Ishikawa (cell line): ENCODE measurements around the gene KLHDC8B.

ENCODE experiments used
- CEBPB ChIP-seq: IDR thresholded peaks from 2 replicates; pipeline ENCODE4 v1.6.1; 2012
- EGR1 ChIP-seq: IDR thresholded peaks from 2 replicates; pipeline ENCODE4 v1.6.1; 2012
- EP300 ChIP-seq: IDR thresholded peaks from 2 replicates; pipeline ENCODE4 v1.6.1; 2012; ENCODE audit warnings: borderline replicate concordance
- FOXM1 ChIP-seq: IDR thresholded peaks from 2 replicates; pipeline ENCODE4 v1.6.1; 2012; ENCODE audit warnings: low read depth, borderline replicate concordance
- MAX ChIP-seq: IDR thresholded peaks from 2 replicates; pipeline ENCODE4 v1.6.1; 2012
- NFIC ChIP-seq: IDR thresholded peaks from 2 replicates; pipeline ENCODE4 v1.6.1; 2012
- RAD21 ChIP-seq: IDR thresholded peaks from 2 replicates; pipeline ENCODE4 v1.6.1; 2012; ENCODE audit warnings: low read depth
- REST ChIP-seq: IDR thresholded peaks from 2 replicates; pipeline ENCODE4 v1.6.1; 2012; ENCODE audit warnings: low read depth, mild to moderate bottlenecking
- TAF1 ChIP-seq: IDR thresholded peaks from 2 replicates; pipeline ENCODE4 v1.6.1; 2012; ENCODE audit warnings: low read depth, mild to moderate bottlenecking
- TCF12 ChIP-seq: IDR thresholded peaks from 2 replicates; pipeline ENCODE4 v1.6.1; 2012; ENCODE audit warnings: low read depth
- TEAD4 ChIP-seq: IDR thresholded peaks from 2 replicates; pipeline ENCODE4 v1.6.1; 2012
- USF1 ChIP-seq: IDR thresholded peaks from 2 replicates; pipeline ENCODE4 v1.6.1; 2012
- YY1 ChIP-seq: IDR thresholded peaks from 2 replicates; pipeline ENCODE4 v1.6.1; 2012; ENCODE audit warnings: low read depth
- ZBTB7A ChIP-seq: IDR thresholded peaks from 2 replicates; pipeline ENCODE4 v1.6.1; 2012; ENCODE audit warnings: low read depth

GRCh38 chr3:49171775-49172500 is 540 bp downstream of the KLHDC8B start:
- no peak for TF ChIP-seq TAF1
- no peak for TF ChIP-seq CEBPB
- no peak for TF ChIP-seq FOXM1
- no peak for TF ChIP-seq EP300
- TF ChIP-seq RAD21 = no peak
- no peak for TF ChIP-seq YY1
- no peak for TF ChIP-seq EGR1
- TF ChIP-seq TCF12 = no peak
- TF ChIP-seq NFIC = no peak
- TF ChIP-seq TEAD4 = no peak
- no peak for TF ChIP-seq REST
- no peak for TF ChIP-seq USF1
- TF ChIP-seq MAX = no peak
- TF ChIP-seq ZBTB7A = no peak
